Measurements from ENCODE around the gene SMLR1.
A peak's percentile ranks its signal among the peaks of the same experiment; 100 is the strongest.

The SMLR1 gene

DNA sequence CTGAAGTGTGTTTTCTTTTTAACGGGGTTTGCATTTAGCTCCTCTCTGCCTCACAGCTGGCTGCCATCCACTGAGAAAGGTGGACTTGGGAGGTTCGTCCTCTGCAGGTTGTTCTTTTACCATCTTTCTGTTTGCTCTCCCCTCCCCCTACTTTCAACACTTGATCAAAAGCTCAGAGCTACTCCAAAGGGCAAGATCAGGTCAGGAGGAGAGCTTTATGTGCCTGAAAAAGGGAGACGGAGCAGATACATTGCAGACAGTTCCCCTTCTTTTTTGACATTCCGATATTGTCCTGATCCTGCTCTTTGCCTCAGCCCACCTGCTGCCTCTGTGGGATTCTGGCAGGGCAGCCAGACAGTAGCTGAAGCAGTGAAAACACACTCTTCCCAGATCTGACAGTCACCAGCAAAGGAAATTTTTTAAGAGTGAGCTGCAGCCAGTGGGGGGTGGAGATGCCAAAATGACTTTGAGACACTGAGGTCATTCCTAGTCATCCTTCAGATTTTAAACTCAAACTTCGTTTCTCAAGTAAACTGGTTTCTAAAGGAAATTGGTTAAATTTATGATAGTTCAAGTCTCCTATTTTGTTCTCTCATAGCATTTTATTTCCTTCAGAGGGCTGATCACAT is 26.5 kb downstream of the SMLR1 start:
- DNase-seq, result no peak

DNA sequence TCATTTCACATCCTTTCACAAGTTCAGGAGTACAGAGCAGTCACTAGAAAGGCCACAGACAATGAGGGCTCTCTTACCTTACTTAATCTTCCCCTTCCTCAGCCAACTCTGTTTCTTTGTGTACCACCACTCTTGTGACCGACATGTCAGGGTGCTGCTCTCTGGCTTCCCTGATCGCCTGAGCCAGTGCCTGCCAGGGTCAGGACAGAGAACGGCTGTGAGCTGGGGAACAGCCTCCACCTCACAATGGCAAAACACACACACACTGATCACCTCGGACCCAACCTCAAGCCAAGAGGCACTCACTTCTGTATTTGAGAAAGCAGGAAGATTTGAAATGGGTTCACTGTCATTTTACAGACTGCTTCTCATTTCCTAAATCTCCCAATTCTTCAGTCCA is 30.8 kb downstream of the SMLR1 start:
- DNase-seq, result no peak

DNA sequence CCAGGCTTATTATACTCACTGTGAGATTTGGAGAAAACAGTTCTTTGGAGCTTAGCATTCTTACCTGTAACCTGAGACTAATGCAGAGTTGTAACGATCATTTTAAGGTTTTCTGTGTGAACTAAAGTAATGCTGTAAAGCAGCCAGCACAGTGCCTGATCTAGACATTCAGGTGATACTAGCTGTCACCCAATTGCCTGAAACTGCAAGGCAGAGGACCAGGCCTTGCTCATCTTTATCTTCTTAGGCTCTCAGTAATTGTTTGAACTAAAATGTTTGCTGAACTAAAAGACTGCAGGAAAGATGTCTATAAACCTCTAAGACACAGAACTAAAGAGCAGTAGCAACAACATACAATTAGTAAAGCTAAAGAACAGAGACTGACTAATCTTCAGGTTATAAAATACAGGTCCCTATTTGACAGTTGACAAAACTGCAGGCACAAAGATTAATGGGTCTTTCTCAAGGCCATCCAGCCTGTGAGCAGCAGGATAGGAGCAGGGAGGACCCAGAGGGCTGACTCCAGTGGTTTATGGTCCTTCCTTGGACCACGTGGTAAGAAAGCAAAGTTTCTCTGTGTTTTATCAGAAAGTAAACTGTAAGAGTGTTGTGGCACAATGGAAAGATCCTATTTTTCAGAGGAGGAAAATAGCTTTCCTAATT is 31.4 kb downstream of the SMLR1 start:
- no peak for DNase-seq

DNA sequence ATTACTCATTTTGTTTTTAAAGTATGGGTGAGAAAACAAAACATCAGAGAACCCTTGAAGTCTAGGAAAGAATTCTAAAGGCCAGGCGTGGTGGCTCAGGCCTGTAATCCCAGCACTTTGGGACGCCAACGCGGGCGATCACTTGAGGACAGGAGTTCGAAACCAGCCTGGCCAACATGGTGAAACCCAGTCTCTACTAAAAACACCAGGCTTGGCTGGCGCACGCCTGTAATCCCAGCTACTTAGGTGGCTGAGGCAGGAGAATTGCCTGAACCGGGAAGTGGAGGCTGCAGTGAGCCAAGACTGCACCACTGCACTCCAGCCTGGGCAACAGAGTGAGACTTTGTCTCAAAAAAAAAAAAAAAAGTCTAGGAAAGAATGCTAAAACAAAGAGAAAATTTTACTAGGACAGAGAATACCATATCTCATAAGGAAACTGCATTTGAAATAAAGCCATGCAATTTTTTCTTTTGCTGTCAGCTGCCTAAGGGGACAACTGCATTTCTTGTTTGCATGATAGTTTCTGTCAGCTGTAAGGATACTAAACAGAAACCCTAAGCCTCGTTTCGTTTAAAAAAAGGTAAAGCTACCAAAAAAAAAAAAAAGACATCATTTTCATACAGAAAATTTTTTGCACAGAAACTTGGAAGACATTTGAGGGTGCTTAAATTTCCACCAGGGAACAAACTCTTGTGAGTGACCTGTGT is 32.1 kb downstream of the SMLR1 start:
- DNase-seq, result no peak

DNA sequence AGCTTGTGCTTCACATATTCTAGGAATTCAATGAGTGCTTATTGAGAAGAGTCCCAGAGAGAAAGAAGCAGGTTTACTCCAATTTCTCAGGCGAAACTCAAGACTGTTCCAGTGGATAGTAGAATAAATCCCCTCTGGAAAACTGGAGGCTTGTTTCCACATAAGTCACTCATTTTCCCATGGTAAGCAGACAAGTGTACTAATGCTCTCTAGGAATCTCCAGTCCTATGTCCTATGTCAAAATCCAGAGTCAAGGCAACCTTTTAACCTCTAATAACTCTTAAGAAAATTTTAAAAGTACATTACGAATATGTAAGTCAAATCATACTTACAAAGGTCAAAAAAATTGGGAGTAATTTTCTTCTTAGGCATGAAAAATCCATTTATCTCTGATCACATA is 35.2 kb downstream of the SMLR1 start:
- no peak for DNase-seq

DNA sequence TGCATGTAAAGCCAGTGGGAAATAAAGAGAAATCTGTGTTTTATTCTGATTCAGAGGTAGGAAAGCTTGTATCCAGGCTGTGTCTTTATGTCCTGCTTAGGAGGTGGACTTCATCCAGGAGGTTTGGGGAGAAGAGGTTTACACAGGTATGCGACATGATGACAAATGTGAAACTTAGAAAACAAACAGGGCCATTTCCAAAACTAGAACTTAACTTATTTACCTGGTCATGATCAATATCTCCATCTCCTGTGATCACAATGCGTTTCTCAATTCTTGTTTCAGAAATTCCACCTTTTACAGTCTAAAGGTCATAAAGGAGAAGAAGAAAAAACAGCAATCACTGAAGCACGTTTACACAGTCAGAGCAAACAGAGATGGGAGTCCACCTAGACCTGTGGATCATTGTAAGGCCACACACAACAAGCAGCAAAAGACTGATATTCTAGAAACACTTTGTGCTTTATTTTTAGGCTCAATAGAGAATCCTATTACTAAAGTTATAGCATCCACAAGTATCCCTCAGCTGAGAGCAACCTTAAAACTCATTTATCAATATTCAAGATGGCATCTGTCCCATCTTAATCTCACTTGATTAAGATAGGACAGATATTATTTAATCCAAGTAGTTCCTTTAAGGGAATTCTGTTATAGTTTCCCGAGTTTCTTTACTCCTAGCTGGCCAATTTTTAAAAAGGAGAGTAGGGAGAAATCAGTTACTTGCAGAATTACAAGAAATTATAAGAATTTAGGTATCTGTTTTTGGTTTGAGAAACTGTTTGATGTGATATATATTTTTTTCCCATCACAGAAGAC is 36.4 kb downstream of the SMLR1 start:
- DNase-seq, result no peak

DNA sequence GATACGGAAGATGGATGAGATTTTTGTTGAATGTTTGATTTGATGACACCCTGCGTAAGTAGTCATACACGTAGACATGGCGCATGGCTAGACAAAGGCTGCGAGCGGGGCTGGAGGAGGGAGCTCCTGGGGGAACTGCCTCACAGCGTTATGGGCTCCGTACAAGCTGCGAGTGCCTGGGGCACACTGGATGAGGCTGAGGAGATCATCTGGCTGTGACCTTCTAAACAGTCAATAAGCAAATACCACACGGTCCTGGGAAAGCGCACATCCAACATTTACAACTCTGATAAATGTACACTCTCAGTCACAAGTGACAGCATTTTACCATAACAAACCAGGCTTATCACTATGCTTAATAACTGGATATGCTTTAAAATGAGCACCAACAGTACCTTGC is 37.1 kb downstream of the SMLR1 start:
- no peak for DNase-seq

DNA sequence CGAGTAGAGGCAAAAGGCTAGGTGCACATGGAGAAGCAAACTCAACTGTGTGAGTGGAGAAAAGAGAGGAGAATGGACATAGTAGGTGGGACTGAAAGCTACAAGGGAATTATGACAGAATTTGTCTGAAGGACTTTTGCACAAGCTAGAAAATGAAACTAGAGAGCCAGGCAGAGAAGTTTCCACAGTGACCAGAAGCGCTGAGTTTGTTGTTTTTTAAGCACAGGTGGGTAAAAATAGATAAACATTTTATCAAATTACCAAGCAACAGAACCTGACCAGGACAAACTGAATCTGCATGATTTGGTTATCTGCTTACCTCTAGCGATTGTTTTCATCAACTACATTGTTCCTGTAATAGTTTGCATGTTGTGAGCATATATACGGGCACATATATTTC is 38.6 kb downstream of the SMLR1 start:
- DNase-seq, result no peak

DNA sequence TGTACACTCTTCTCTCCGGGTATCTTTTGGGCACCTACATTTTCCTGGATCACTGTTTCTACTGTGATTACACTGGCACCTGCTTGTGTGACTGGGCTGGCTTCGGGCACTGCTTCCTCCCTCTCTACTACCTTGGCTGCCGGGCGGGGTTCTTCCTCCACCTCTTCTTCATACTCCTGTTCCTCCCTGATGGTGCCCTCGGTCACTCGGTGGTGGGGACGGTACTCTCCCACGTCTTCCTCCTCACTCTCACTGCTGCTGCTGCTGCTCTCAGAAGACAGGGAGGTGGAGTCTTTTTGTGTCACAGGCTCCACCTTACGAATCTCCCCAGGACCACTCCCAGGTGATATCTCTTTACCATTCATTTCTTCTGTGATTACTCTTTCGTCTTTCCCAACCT is 42.5 kb downstream of the SMLR1 start:
- DNase-seq, result no peak

DNA sequence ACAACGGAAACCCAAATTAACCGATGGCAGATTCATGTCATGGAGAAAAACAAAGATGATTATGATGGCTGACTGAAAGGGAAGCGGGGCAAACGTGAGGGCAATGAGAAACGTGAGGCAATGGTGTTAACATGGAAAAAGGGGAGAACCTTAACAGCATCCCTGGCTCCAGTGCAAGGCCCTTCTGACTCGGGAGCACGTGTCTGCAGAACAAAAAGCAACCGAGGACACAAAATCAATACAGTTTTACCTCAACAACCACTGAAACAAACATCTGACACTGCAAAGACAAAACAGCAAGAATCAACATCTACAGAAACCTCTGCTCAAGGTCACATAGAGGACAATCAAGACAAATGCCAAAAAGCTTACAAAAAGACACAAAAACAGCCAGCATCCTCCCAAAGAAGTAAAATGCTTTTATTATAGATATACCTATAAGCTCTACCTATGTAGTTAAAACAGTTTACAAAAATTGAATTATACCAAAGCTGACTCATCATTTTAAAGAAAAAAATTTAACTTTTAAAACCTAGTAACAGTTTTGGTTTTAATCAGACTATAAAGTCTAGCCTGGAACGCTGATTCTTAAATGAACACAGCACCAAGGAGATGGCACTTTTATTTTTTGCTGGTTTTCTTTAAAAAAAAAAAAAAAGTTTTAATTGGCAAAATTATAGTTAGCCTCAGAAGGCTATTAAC is 43.1 kb downstream of the SMLR1 start:
- no peak for DNase-seq

DNA sequence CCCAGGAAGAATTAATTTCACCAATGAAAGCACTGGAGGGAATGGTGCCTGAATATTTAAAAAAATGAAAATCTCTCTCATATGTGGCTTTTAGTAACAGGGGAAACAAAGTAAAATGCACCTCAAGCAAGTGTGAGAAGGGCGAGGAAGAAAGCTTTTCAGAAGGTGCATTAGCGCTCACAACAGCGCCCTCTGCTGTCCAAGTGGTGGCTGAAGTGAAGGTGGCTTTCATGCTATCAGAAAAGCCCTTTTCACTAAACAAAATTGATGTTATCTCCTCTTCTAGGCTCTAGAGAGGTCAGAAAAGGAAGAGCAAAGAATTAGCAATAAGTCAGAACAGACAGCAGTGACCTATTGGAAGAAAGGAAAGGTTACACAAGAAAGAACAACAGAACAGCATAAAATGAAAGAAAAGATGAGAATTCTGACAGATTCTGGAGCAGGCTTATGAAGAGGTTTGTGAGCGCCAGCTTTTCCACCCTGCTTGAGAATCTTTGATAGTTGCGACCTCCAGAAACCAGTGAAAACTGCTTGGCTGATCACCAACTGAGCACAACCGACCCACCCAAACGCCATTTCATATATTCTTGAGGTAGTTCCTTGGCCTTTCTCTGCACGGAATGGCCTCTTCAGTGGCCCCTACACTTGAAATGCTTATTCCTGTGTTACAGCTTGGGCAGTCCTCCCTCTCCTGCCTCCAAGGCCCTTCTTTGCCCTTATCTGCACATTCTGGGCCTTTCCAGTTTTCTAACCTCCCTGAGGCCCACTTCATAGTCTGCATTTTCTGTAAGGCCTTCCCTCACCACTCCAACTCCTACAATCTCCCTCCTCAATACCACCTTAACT is 45.3 kb downstream of the SMLR1 start:
- peak; percentile 18 for DNase-seq

DNA sequence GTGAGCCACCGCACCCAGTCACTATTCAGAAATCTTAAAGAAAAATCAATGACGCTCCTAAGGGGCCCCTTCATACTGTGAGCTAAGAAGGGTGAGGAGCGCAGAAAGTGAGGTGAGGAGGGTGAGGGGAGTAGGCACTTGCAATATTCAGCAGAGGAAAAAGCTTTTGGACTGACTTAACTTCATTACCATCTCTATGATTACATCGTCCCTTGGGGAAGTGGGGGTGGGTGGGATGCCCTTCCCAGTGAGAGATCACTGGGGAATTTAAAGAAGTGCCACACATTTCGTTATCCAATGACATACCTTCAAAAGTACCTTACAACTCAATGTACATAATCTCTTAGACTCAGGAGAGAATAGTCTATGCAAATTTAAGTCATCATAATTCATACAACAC is 46.5 kb downstream of the SMLR1 start:
- DNase-seq, result no peak

DNA sequence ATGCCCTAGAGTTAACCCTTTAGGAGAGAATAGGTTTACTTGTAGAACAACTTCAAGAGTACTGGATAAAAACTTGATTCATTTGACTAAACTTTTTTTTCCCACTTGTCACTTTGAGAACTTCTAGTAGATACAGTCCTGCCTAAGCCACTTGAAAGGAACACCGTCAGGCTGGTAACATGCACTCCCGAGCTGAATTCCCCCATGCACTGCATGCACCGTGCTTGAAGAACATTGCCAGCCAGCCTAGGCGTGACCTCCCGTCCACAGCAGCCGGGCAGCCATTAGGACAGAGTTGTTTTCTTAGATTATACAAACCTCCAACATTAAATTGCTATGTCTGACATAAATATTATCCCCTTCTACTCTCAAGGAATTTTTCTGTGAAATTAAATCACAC is 52.6 kb downstream of the SMLR1 start:
- DNase-seq, result no peak

DNA sequence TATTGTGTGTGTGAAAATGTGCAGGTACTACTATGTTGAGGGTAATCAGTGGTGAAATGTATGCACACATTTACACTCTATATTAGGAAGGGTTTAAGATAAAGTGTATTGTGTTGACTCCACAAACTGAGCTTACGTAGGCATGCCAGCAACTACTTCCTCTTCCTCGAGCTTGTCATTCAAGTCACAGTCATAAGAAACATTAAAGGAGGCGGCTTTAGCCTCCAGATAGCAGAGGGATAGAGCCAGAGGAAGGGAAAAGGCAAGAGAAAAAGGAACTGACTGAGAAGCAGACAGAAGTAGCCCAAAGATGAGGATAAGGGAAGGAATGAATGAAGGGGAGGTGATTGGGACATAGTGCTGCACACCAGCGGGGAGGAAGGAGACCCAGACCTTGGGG is 55.2 kb downstream of the SMLR1 start:
- DNase-seq, result no peak

DNA sequence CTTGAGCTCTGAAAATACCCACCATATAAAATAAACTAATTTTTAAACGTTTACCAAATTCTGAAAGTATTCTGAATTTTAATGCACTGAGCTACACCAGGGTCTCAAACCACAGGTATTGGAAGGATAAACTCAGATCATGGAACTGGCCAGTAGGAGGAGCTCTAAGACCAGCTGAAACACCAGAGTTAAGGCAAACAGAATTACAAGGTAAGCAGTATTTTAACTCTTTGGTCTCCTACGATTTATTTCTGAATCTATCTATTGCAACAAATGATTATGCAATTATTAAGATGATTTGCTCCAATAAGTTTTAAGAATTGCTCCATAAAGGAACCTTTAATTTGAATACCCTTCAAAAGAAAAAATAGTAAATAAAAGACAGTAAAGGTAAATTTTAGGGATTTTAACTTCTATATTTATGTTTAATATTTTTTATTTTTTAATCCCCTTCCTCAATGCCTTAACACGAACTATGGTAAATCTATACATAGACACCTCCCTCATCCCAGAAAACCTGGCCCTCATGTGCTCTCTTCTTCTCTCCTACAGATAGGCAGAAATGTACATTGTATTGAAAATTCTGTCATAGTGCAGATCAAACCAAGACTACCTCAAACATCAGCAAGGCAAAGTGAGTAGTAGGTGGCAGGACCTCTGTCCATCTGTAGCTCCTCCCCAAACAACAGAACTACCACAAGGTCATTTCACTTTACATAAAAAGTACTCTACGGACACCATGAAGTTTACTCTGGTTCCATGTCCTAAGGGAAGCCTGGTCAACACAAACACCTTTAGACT is 58.4 kb downstream of the SMLR1 start:
- peak; percentile 53 for DNase-seq

All from kidney glomerular epithelial cell (primary cell).